Measurements from ENCODE around the gene PDZK1IP1.

DNA sequence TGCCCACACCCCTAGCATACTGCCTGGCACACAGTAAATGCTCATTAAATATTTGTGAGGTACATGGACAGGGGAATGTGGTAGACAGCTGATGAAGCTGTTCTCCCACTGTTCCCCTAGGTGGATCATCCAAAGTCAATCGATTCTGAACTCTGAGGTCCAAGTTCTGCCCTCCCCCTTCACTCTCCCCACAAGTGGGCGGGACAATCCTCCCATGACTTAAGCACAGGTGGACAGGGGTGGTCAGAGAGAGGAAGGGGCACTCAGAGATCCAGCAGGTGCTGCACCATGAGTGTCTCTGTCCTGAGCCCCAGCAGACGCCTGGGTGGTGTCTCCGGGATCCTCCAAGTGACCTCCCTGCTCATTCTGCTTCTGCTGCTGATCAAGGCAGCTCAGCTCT is 52.6 kb downstream of the PDZK1IP1 start, which contains the start of gene CYP4A22:
- TF ChIP-seq SMC3 (conservative IDR thresholded peaks at IDR 0.05; ENCODE audit: poor library complexity) = no peak
- TF ChIP-seq, protein P1, sequence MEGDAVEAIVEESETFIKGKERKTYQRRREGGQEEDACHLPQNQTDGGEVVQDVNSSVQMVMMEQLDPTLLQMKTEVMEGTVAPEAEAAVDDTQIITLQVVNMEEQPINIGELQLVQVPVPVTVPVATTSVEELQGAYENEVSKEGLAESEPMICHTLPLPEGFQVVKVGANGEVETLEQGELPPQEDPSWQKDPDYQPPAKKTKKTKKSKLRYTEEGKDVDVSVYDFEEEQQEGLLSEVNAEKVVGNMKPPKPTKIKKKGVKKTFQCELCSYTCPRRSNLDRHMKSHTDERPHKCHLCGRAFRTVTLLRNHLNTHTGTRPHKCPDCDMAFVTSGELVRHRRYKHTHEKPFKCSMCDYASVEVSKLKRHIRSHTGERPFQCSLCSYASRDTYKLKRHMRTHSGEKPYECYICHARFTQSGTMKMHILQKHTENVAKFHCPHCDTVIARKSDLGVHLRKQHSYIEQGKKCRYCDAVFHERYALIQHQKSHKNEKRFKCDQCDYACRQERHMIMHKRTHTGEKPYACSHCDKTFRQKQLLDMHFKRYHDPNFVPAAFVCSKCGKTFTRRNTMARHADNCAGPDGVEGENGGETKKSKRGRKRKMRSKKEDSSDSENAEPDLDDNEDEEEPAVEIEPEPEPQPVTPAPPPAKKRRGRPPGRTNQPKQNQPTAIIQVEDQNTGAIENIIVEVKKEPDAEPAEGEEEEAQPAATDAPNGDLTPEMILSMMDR (IDR thresholded peaks at IDR 0.05; ENCODE audit: poor library complexity, severe bottlenecking) = no peak
- TF ChIP-seq TAF1 (IDR thresholded peaks at IDR 0.05; ENCODE audit: low read depth) = no peak

All from neural cell (in vitro differentiated cells).